ENCODE results near the gene NDUFB3. TPM values are rescaled to one million over a fixed set of nuclear protein-coding genes. Genes with fewer than 3 reads are reported as not detected.

The NDUFB3 gene
- total RNA-seq, 1 experiment from 2014 or later, result 96.7 TPM

DNA sequence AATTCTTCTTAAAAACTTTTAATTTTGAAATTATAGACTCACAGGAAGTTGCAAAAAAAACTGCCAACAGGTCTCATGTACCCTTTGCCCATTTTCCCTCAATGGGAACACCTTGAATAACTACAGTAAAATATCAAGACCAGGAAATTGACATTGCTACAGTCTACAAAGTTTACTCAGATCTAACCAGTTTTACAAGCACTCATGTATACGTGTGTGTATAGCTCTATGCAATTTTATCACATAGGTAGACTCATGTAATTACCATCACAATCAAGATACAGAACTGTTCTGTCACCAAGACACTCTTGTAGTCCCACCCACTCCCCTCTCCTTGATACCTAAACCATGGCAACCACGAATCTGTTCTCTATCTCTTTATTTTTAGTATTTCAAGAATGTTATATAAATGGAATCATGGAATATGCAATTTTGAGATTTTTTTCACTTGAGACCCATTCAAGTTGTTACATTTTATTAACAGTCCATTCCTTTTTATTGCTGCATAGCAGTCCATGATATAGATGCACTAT lies 6.9 kb upstream of the NDUFB3 start:
- Histone ChIP-seq H3F3A (ENCODE audit: insufficient read depth, low read depth) (no peaks in the 10 kb centered on the region), H3K4me3 (no peak overlapping the region), H3K9me2 (ENCODE audit: insufficient read depth) (no peaks in the 10 kb centered on the region), H4K20me1 (ENCODE audit: insufficient read depth) (no peaks in the 10 kb centered on the region), H3K4me1 (replicated peaks; ENCODE audit: insufficient read depth) (peaks cover 5% of the 10 kb centered on the region; the same call in 1 of the 2 replicates), H3K9me3 (ENCODE audit: insufficient read depth, low read depth) (no peaks in the 10 kb centered on the region), H3K4me2 (no peak overlapping the region), H3K79me2 (ENCODE audit: low read depth) (peaks cover 36% of the 10 kb centered on the region), H3K27me3 (ENCODE audit: insufficient read depth, low read depth) (no peaks in the 10 kb centered on the region), H3K27ac (no peak overlapping the region), H3K36me3 (ENCODE audit: low read depth) (no peaks in the 10 kb centered on the region; the same call in 1 of the 2 replicates), H2AFZ (no peak overlapping the region)
- TF ChIP-seq, protein P1, sequence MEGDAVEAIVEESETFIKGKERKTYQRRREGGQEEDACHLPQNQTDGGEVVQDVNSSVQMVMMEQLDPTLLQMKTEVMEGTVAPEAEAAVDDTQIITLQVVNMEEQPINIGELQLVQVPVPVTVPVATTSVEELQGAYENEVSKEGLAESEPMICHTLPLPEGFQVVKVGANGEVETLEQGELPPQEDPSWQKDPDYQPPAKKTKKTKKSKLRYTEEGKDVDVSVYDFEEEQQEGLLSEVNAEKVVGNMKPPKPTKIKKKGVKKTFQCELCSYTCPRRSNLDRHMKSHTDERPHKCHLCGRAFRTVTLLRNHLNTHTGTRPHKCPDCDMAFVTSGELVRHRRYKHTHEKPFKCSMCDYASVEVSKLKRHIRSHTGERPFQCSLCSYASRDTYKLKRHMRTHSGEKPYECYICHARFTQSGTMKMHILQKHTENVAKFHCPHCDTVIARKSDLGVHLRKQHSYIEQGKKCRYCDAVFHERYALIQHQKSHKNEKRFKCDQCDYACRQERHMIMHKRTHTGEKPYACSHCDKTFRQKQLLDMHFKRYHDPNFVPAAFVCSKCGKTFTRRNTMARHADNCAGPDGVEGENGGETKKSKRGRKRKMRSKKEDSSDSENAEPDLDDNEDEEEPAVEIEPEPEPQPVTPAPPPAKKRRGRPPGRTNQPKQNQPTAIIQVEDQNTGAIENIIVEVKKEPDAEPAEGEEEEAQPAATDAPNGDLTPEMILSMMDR (conservative IDR thresholded peaks at IDR 0.05), result no peak
- TF ChIP-seq EZH2 (IDR thresholded peaks at IDR 0.05; ENCODE audit: low read depth), result no peak
- intact Hi-C loops (cut with micrococcal nuclease; ENCODE audit: unreplicated experiment), result no loop called here
- ChIA-PET CTCF (no interaction called here), POLR2A (ENCODE audit: unreplicated experiment) (no interaction called here)
- BruUV-seq (replicated peaks), result no TSS peak
- DNase-seq, result no peak

- DNase-seq, result no peak
- peaks cover 72% of the 10 kb centered on the region for H3K79me2 ChIP-seq (ENCODE audit: low read depth)
- H3K27ac ChIP-seq, result no peak overlapping the region
- peak overlapping the region; percentile 96 for H3K4me2 ChIP-seq
- no peaks in the 10 kb centered on the region for H3K9me2 ChIP-seq (ENCODE audit: insufficient read depth)
- peaks cover 4% of the 10 kb centered on the region; the same call in 1 of the 2 replicates for H3F3A ChIP-seq (ENCODE audit: insufficient read depth, low read depth)
- H2AFZ ChIP-seq, result peak overlapping the region; percentile 88
- H3K9me3 ChIP-seq (ENCODE audit: insufficient read depth, low read depth), result no peaks in the 10 kb centered on the region
- ChIA-PET CTCF (interaction anchor here (2.2 kb wide), 1 partner anchor 105 kb away, joined by 8 read pairs; no protein-coding TSS in a partner anchor), POLR2A (ENCODE audit: unreplicated experiment) (interaction anchor here (0.5 kb wide), 1 partner anchor 80 kb away, joined by 6 read pairs; no protein-coding TSS in a partner anchor)
- peaks cover 18% of the 10 kb centered on the region for H3K4me1 ChIP-seq (replicated peaks; ENCODE audit: insufficient read depth)
- intact Hi-C loops (cut with micrococcal nuclease; ENCODE audit: unreplicated experiment), result loop anchor here (1.0 to 5.0 kb wide), 6 partner anchors 46 to 161 kb away; partner anchors contain the start of genes CFLAR and ORC2
- TF ChIP-seq, protein P1 (conservative IDR thresholded peaks at IDR 0.05), result no peak
- TF ChIP-seq EZH2 (IDR thresholded peaks at IDR 0.05; ENCODE audit: low read depth), result no peak
- no peaks in the 10 kb centered on the region for H3K36me3 ChIP-seq (ENCODE audit: low read depth)
- BruUV-seq (replicated peaks), result no TSS peak
- H3K4me3 ChIP-seq, result peak overlapping the region; percentile 66
- H3K27me3 ChIP-seq (ENCODE audit: insufficient read depth, low read depth), result no peaks in the 10 kb centered on the region
- no peaks in the 10 kb centered on the region for H4K20me1 ChIP-seq (ENCODE audit: insufficient read depth)
These were observed 788 bp upstream of the NDUFB3 start for GRCh38 chr2:201070948-201071478.

DNA sequence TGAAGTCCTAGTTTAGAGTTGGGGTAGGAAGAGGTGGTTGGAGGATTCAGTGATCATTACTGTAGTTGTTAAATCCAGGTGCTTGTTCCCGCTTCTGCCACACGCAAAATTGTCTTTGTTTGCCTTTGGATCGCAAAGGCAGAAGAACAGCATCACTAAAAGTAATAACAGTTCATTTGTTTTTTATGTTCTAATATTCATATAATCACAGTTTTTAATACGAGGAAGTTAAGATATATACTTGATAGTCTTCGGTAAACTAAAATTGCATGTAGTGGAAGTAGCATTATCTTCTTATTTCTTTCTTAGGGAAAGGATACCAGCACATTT lies 365 bp downstream of the NDUFB3 start:
- no peak for TF ChIP-seq EZH2 (IDR thresholded peaks at IDR 0.05; ENCODE audit: low read depth)
- TF ChIP-seq, protein P1 (conservative IDR thresholded peaks at IDR 0.05), result no peak
- Histone ChIP-seq H3K36me3 (ENCODE audit: low read depth) (no peaks in the 10 kb centered on the region), H4K20me1 (ENCODE audit: insufficient read depth) (no peaks in the 10 kb centered on the region), H3K9me2 (ENCODE audit: insufficient read depth) (no peaks in the 10 kb centered on the region), H3K4me3 (peak overlapping the region; percentile 66), H3K79me2 (ENCODE audit: low read depth) (peaks cover 62% of the 10 kb centered on the region), H3K27me3 (ENCODE audit: insufficient read depth, low read depth) (no peaks in the 10 kb centered on the region), H3K4me2 (peak overlapping the region; percentile 96), H2AFZ (peak overlapping the region; percentile 88), H3K27ac (peak overlapping the region; percentile 72), H3K4me1 (replicated peaks; ENCODE audit: insufficient read depth) (peaks cover 18% of the 10 kb centered on the region), H3F3A (ENCODE audit: insufficient read depth, low read depth) (peaks cover 4% of the 10 kb centered on the region; the same call in 1 of the 2 replicates), H3K9me3 (ENCODE audit: insufficient read depth, low read depth) (no peaks in the 10 kb centered on the region)
- TSS peak; percentile 62 for BruUV-seq (replicated peaks)
- no peak for DNase-seq
- CTCF ChIA-PET, result no interaction called here
- POLR2A ChIA-PET (ENCODE audit: unreplicated experiment), result interaction anchor here (0.7 kb wide), 2 partner anchors 161 to 183 kb away, joined by 3 read pairs; no protein-coding TSS in a partner anchor
- intact Hi-C loops (cut with micrococcal nuclease; ENCODE audit: unreplicated experiment), result loop anchor here (5.0 kb wide), 4 partner anchors 45 to 160 kb away; partner anchors contain the start of genes CFLAR and ORC2

Data from PC-9 (cell line).